ENCODE results near the gene TPRN.

Gene TPRN

DNA sequence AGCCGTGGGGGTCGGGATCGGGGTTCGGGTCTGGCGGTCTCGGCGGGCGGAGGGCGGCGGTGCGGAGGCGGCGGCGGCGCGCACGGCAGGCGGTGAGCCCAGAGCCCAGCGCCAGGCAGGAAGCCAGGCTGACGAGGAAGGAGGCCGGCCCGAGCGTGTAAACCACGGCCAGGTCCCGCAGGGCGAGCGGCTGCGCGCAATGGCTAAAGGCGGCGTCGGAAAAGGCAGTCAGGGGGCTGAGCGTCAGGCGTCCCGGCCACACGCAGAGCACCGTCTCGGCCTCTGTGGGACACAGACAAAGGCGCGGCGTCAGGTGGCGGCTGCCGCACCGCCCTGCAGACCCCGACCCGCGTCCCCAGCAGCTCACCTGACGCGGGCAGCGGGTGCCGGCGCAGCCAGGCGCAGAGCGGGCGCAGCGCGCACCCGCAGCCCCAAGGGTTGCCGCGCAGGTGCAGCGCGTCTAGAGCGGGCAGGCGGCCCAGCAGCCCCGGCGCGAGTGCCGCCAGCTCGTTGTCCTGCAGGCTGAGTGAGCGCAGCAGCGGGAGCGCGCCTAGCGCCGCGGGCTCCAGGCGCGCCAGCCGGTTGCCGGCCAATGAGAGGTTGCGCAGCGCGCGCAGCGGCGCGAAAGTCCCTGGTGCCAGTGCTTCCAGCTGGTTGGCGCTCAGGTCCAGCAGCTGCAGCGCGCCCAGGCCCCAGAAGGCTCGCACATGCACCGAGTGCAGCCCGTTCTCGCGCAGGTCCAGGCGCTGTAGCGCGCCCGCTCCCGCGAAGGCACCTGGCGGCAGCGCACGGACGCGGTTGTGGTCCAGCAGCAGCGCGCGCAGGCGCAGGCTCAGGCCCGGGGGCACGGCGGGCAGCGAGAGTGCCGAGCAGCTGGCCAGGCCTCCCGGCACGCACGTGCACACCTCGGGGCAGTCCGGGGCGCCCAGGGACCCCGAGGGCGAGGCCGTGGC lies 31.4 kb downstream of the TPRN start:
- Histone ChIP-seq H3K4me2 (ENCODE audit: low read depth, low read length, poor library complexity, severe bottlenecking) (peak overlapping the region; percentile 56), H4K20me1 (ENCODE audit: low read depth, low read length) (no peaks in the 10 kb centered on the region), H3K79me2 (ENCODE audit: insufficient read depth, low read length) (no peaks in the 10 kb centered on the region), H3K27ac (ENCODE audit: low read depth, low read length) (no peak overlapping the region), H3F3A (ENCODE audit: insufficient read depth) (no peaks in the 10 kb centered on the region), H3K27me3 (ENCODE audit: low read length) (no peaks in the 10 kb centered on the region), H3K9me3 (ENCODE audit: insufficient read depth, low read length) (no peaks in the 10 kb centered on the region), H3K9ac (ENCODE audit: low read length) (peak overlapping the region; percentile 15; the same call in 1 of the 2 replicates), H3K4me3 (ENCODE audit: insufficient read depth, low read length, poor library complexity, severe bottlenecking) (peak overlapping the region; percentile 16), H3K9me2 (replicated peaks; ENCODE audit: insufficient read depth, low read length) (no peaks in the 10 kb centered on the region), H3K36me3 (ENCODE audit: low read length) (no peaks in the 10 kb centered on the region), H2AFZ (ENCODE audit: low read depth, low read length, severe bottlenecking) (no peak overlapping the region)
- no peak; the same call in 1 of the 2 replicates for TF ChIP-seq EZH2phosphoT487 (conservative IDR thresholded peaks at IDR 0.05; ENCODE audit: low read length)
- TF ChIP-seq, protein P1, sequence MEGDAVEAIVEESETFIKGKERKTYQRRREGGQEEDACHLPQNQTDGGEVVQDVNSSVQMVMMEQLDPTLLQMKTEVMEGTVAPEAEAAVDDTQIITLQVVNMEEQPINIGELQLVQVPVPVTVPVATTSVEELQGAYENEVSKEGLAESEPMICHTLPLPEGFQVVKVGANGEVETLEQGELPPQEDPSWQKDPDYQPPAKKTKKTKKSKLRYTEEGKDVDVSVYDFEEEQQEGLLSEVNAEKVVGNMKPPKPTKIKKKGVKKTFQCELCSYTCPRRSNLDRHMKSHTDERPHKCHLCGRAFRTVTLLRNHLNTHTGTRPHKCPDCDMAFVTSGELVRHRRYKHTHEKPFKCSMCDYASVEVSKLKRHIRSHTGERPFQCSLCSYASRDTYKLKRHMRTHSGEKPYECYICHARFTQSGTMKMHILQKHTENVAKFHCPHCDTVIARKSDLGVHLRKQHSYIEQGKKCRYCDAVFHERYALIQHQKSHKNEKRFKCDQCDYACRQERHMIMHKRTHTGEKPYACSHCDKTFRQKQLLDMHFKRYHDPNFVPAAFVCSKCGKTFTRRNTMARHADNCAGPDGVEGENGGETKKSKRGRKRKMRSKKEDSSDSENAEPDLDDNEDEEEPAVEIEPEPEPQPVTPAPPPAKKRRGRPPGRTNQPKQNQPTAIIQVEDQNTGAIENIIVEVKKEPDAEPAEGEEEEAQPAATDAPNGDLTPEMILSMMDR (IDR thresholded peaks at IDR 0.05; ENCODE audit: insufficient read depth, low read length, poor library complexity, severe bottlenecking) = no peak

DNA sequence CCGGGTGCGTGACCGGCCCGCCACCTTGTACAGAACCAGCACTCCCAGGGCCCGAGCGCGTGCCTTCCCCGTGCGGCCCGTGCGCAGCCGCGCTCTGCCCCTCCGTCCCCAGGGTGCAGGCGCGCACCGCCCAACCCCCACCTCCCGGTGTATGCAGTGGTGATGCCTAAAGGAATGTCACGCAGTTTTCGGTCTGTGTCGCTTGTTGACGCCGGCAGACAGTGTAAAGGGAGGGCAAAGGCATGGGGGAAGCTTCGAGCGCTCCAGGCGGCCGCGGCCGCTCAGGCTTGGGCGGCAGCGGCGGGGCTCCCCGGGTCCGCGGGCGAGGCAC lies 32.0 kb downstream of the TPRN start:
- Histone ChIP-seq H4K20me1 (ENCODE audit: low read depth, low read length) (no peaks in the 10 kb centered on the region), H3K36me3 (ENCODE audit: low read length) (no peaks in the 10 kb centered on the region), H3K9ac (ENCODE audit: low read length) (peak overlapping the region; percentile 15; the same call in 1 of the 2 replicates), H3K27ac (ENCODE audit: low read depth, low read length) (no peak overlapping the region), H3F3A (ENCODE audit: insufficient read depth) (no peaks in the 10 kb centered on the region), H3K27me3 (ENCODE audit: low read length) (no peaks in the 10 kb centered on the region), H3K4me3 (ENCODE audit: insufficient read depth, low read length, poor library complexity, severe bottlenecking) (peak overlapping the region; percentile 16), H3K79me2 (ENCODE audit: insufficient read depth, low read length) (no peaks in the 10 kb centered on the region), H2AFZ (ENCODE audit: low read depth, low read length, severe bottlenecking) (no peak overlapping the region), H3K4me2 (ENCODE audit: low read depth, low read length, poor library complexity, severe bottlenecking) (peak overlapping the region; percentile 56), H3K9me2 (replicated peaks; ENCODE audit: insufficient read depth, low read length) (no peaks in the 10 kb centered on the region), H3K9me3 (ENCODE audit: insufficient read depth, low read length) (no peaks in the 10 kb centered on the region)
- TF ChIP-seq, protein P1 (IDR thresholded peaks at IDR 0.05; ENCODE audit: insufficient read depth, low read length, poor library complexity, severe bottlenecking) = no peak
- no peak for TF ChIP-seq EZH2phosphoT487 (conservative IDR thresholded peaks at IDR 0.05; ENCODE audit: low read length)

DNA sequence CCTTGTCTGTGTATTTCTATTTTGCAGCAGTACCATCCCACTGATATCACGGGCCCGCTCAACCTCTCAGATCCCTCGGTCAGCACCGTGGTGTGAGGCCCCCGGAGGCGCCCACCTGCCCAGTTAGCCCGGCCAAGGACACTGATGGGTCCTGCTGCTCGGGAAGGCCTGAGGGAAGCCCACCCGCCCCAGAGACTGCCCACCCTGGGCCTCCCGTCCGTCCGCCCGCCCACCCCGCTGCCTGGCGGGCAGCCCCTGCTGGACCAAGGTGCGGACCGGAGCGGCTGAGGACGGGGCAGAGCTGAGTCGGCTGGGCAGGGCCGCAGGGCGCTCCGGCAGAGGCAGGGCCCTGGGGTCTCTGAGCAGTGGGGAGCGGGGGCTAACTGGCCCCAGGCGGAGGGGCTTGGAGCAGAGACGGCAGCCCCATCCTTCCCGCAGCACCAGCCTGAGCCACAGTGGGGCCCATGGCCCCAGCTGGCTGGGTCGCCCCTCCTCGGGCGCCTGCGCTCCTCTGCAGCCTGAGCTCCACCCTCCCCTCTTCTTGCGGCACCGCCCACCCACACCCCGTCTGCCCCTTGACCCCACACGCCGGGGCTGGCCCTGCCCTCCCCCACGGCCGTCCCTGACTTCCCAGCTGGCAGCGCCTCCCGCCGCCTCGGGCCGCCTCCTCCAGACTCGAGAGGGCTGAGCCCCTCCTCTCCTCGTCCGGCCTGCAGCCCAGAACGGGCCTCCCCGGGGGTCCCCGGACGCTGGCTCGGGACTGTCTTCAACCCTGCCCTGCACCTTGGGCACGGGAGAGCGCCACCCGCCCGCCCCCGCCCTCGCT lies 32.6 kb downstream of the TPRN start:
- no peak overlapping the region for H3K9ac ChIP-seq (ENCODE audit: low read length)
- H3F3A ChIP-seq (ENCODE audit: insufficient read depth) = no peaks in the 10 kb centered on the region
- no peaks in the 10 kb centered on the region for H3K79me2 ChIP-seq (ENCODE audit: insufficient read depth, low read length)
- H3K27ac ChIP-seq (ENCODE audit: low read depth, low read length) = no peak overlapping the region
- no peaks in the 10 kb centered on the region for H3K36me3 ChIP-seq (ENCODE audit: low read length)
- H4K20me1 ChIP-seq (ENCODE audit: low read depth, low read length) = no peaks in the 10 kb centered on the region
- H3K9me2 ChIP-seq (replicated peaks; ENCODE audit: insufficient read depth, low read length) = no peaks in the 10 kb centered on the region
- no peak for TF ChIP-seq EZH2phosphoT487 (conservative IDR thresholded peaks at IDR 0.05; ENCODE audit: low read length)
- TF ChIP-seq, protein P1 (IDR thresholded peaks at IDR 0.05; ENCODE audit: insufficient read depth, low read length, poor library complexity, severe bottlenecking) = no peak
- H2AFZ ChIP-seq (ENCODE audit: low read depth, low read length, severe bottlenecking) = no peak overlapping the region
- H3K27me3 ChIP-seq (ENCODE audit: low read length) = no peaks in the 10 kb centered on the region
- H3K4me2 ChIP-seq (ENCODE audit: low read depth, low read length, poor library complexity, severe bottlenecking) = peak overlapping the region; percentile 56
- no peaks in the 10 kb centered on the region for H3K9me3 ChIP-seq (ENCODE audit: insufficient read depth, low read length)
- no peak overlapping the region for H3K4me3 ChIP-seq (ENCODE audit: insufficient read depth, low read length, poor library complexity, severe bottlenecking)
